Gastrocnemius medialis (tissue), 4 donors: ENCODE results near the gene PPM1M. TPM values are rescaled to one million over a fixed set of nuclear protein-coding genes. Genes with fewer than 3 reads are reported as not detected.

Experiments used
- ATAC-seq, 2 donors: fragments of 150-250 bp; one replicate each; pipeline ENCODE4 v1.9.1; 2016
- DNase-seq, 2 donors: peaks; one replicate each; pipeline ENCODE4 v3.0.0-alpha.2; 2019
- H3K27ac ChIP-seq, 4 donors: fragments of 200-600 bp; sonication (generic); 1 replicate in 1 of 4; 2 replicates in 3 of 4; pipeline ENCODE4 v1.5.1; 2016 to 2018; ENCODE audit warnings: mild to moderate bottlenecking in 2 of 4, moderate library complexity in 1 of 4
- H3K27me3 ChIP-seq, 3 donors: fragments of 200-600 bp; sonication (generic) in 2 of 3; 1 replicate in 1 of 3; 2 replicates in 2 of 3; pipeline versions ENCODE4 v1.5.1 to v1.6.0; 2016 to 2019; ENCODE audit warnings: mild to moderate bottlenecking in 1 of 3, moderate library complexity in 1 of 3
- H3K36me3 ChIP-seq, 2 donors: fragments of 200-600 bp; sonication (generic) in 1 of 2; one replicate each; pipeline ENCODE4 v1.5.1; 2017 to 2018
- H3K4me1 ChIP-seq, 2 donors: fragments of 200-600 bp; sonication (generic) in 1 of 2; one replicate each; pipeline ENCODE4 v1.5.1; 2016 to 2017; ENCODE audit warnings: mild to moderate bottlenecking in 2 of 2
- H3K4me3 ChIP-seq, 4 donors: fragments of 200-600 bp; sonication (generic) in 3 of 4; 1 replicate in 1 of 4; 2 replicates in 3 of 4; pipeline ENCODE4 v1.5.1; 2016 to 2019; ENCODE audit warnings: mild to moderate bottlenecking in 2 of 4
- H3K9me3 ChIP-seq, 3 donors: fragments of 200-600 bp; sonication (generic) in 2 of 3; 1 replicate in 1 of 3; 2 replicates in 2 of 3; pipeline ENCODE4 v1.5.1; 2016 to 2019
- POLR2A ChIP-seq, 2 donors: fragments of 450-650 bp; IDR thresholded peaks; one replicate each; pipeline ENCODE4 v1.6.1; 2017; ENCODE audit warnings: antibody characterized with exemption in 2 of 2, mild to moderate bottlenecking in 2 of 2, moderate library complexity in 2 of 2
- in situ Hi-C, 4 donors: fragments of 200-750 bp; cut with MboI; loops; one replicate each; pipeline versions ENCODE4 v1.15.0 to v1.8.0; 2017; ENCODE audit warnings: low sequenced_read_pairs in 4 of 4
- intact Hi-C: fragments of 100-400 bp; cut with DNase I; formaldehyde crosslinking; loops from one replicate; pipeline ENCODE4 v1.15.1; 2023; ENCODE audit warnings: low total_unique reads
- total RNA-seq, 4 donors: library from RNA; depleted of rRNA; stranded (reverse); fragments of >200 nt; gene quantifications; one replicate each; pipeline versions ENCODE4 v1.1.0 to v1.2.3, GENCODE V29; 2016
- TF ChIP-seq, protein P1 (sequence below), 5 experiments: fragments of 450-650 bp in 3 of 5; fragments of 200-600 bp in 2 of 5; sonication (generic) in 2 of 5; IDR thresholded peaks in 4 of 5; conservative IDR thresholded peaks in 1 of 5; 1 replicate in 4 of 5; 2 replicates in 1 of 5; pipeline ENCODE4 v1.5.1; 2016 to 2019; ENCODE audit warnings: antibody characterized with exemption in 5 of 5, mild to moderate bottlenecking in 3 of 5, moderate library complexity in 3 of 5

Gene PPM1M
- total RNA-seq, 4 donors from 2014 or later, result 0.97 to 5.2 (median 3.5) TPM

- H3K27ac ChIP-seq, result peak overlapping the region in 2 of 4 donors; percentile 1 to 32
- DNase-seq (peak in 1 of 2 donors; percentile 31), ATAC-seq (no peak)
- in situ Hi-C loops, result no loop called here
- H3K9me3 ChIP-seq, result no peaks in the 10 kb centered on the region
- H3K4me3 ChIP-seq, result no peak overlapping the region
- peaks cover 0 to 5% (median 0%) of the 10 kb centered on the region in 3 donors for H3K27me3 ChIP-seq
- no peak for TF ChIP-seq POLR2A (IDR thresholded peaks at IDR 0.05)
- TF ChIP-seq, protein P1, sequence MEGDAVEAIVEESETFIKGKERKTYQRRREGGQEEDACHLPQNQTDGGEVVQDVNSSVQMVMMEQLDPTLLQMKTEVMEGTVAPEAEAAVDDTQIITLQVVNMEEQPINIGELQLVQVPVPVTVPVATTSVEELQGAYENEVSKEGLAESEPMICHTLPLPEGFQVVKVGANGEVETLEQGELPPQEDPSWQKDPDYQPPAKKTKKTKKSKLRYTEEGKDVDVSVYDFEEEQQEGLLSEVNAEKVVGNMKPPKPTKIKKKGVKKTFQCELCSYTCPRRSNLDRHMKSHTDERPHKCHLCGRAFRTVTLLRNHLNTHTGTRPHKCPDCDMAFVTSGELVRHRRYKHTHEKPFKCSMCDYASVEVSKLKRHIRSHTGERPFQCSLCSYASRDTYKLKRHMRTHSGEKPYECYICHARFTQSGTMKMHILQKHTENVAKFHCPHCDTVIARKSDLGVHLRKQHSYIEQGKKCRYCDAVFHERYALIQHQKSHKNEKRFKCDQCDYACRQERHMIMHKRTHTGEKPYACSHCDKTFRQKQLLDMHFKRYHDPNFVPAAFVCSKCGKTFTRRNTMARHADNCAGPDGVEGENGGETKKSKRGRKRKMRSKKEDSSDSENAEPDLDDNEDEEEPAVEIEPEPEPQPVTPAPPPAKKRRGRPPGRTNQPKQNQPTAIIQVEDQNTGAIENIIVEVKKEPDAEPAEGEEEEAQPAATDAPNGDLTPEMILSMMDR (IDR thresholded peaks at IDR 0.05 in 4 of 5, conservative IDR thresholded peaks at IDR 0.05 in 1 of 5), result no peak
- H3K36me3 ChIP-seq, result peaks cover 0 to 41% of the 10 kb centered on the region in 2 donors
- intact Hi-C loops, result no loop called here
- H3K4me1 ChIP-seq, result peaks cover 12 to 33% of the 10 kb centered on the region in 2 donors
These were observed 3.4 kb downstream of the PPM1M start for GRCh38 chr3:52248816-52249547.

GRCh38 chr3:52249683-52250082 lies 4.1 kb downstream of the PPM1M start:
- Histone ChIP-seq H3K4me3 (no peak overlapping the region), H3K9me3 (no peaks in the 10 kb centered on the region), H3K36me3 (peaks cover 0 to 47% of the 10 kb centered on the region in 2 donors), H3K27me3 (peaks cover 0 to 2% (median 0%) of the 10 kb centered on the region in 3 donors), H3K27ac (peak overlapping the region in 2 of 4 donors; percentile 1 to 4), H3K4me1 (peaks cover 12 to 33% of the 10 kb centered on the region in 2 donors)
- DNase-seq (peak in 1 of 2 donors; percentile 25), ATAC-seq (peak in 1 of 2 donors; percentile 21)
- TF ChIP-seq POLR2A (IDR thresholded peaks at IDR 0.05), result no peak
- TF ChIP-seq, protein P1 (IDR thresholded peaks at IDR 0.05 in 4 of 5, conservative IDR thresholded peaks at IDR 0.05 in 1 of 5), result no peak
- in situ Hi-C loops (no loop called here), intact Hi-C loops (no loop called here)

- Histone ChIP-seq H3K36me3 (peaks cover 0 to 52% of the 10 kb centered on the region in 2 donors), H3K27me3 (no peaks in the 10 kb centered on the region), H3K9me3 (no peaks in the 10 kb centered on the region), H3K4me1 (peaks cover 12 to 29% of the 10 kb centered on the region in 2 donors), H3K27ac (peak overlapping the region in 1 of 4 donors; percentile 4), H3K4me3 (no peak overlapping the region)
- intact Hi-C loops (no loop called here), in situ Hi-C loops (no loop called here)
- DNase-seq (no peak), ATAC-seq (no peak)
- no peak for TF ChIP-seq POLR2A (IDR thresholded peaks at IDR 0.05)
- TF ChIP-seq, protein P1 (IDR thresholded peaks at IDR 0.05 in 4 of 5, conservative IDR thresholded peaks at IDR 0.05 in 1 of 5), result no peak
These were observed 4.6 kb downstream of the PPM1M start for GRCh38 chr3:52250122-52250521.

- in situ Hi-C loops, result no loop called here
- H3K27me3 ChIP-seq, result no peaks in the 10 kb centered on the region
- peak overlapping the region in 1 of 4 donors; percentile 9 for H3K27ac ChIP-seq
- ATAC-seq, result peak in 1 of 2 donors; percentile 29
- peaks cover 0 to 87% of the 10 kb centered on the region in 2 donors for H3K36me3 ChIP-seq
- intact Hi-C loops, result no loop called here
- TF ChIP-seq POLR2A (IDR thresholded peaks at IDR 0.05), result no peak
- TF ChIP-seq, protein P1 (IDR thresholded peaks at IDR 0.05 in 4 of 5, conservative IDR thresholded peaks at IDR 0.05 in 1 of 5), result no peak
- no peak overlapping the region for H3K4me3 ChIP-seq
- H3K4me1 ChIP-seq, result peaks cover 12 to 14% of the 10 kb centered on the region in 2 donors
- no peaks in the 10 kb centered on the region for H3K9me3 ChIP-seq
- DNase-seq, result peak in 1 of 2 donors; percentile 27
These were observed 8.1 kb downstream of the PPM1M start for GRCh38 chr3:52253314-52254304.
